GM12801 (cell line): ENCODE measurements around the gene AXIN1.

Experiments used
- TF ChIP-seq, protein P1 (sequence below): IDR thresholded peaks from one replicate; pipeline ENCODE4 v1.5.1; 2011; ENCODE audit warnings: control low read depth; ENCODE audit not compliant: insufficient read length; ENCODE audit errors: extremely low read depth

The AXIN1 gene

DNA sequence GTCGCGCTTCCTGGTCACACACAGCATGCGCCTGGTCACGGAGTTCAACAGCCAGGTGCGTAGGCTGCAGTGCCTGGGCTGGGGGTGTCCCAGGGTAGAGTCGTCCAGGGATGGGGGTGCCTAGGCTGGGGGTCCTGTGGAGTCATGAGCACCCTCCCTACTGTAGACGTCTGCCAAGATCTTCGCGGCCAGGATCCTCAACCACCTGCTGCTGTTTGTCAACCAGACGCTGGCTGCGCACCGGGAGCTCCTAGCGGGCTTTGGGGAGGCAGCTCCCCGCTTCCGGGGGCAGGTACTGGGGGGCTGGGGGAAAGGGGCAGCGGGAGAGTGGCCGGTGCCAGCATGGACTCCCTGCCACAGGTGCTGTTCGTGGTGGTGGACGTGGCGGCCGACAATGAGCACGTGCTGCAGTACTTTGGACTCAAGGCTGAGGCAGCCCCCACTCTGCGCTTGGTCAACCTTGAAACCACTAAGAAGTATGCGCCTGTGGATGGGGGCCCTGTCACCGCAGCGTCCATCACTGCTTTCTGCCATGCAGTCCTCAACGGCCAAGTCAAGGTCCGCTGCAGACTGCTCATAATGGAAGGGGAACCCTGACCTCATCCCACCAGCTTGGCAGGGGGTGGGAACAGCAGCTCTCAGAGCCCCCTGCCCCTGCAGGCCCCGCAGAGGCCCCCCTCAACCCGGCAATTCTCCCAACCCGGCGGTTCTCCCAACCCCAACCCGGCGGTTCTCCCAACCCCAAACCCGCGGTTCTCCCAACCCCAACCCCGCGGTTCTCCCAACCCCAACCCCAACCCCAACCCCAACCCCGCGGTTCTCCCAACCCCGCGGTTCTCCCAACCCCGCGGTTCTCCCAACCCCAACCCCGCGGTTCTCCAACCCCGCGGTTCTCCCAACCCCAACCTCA, 67.1 kb downstream of the AXIN1 start:
- TF ChIP-seq, protein P1, sequence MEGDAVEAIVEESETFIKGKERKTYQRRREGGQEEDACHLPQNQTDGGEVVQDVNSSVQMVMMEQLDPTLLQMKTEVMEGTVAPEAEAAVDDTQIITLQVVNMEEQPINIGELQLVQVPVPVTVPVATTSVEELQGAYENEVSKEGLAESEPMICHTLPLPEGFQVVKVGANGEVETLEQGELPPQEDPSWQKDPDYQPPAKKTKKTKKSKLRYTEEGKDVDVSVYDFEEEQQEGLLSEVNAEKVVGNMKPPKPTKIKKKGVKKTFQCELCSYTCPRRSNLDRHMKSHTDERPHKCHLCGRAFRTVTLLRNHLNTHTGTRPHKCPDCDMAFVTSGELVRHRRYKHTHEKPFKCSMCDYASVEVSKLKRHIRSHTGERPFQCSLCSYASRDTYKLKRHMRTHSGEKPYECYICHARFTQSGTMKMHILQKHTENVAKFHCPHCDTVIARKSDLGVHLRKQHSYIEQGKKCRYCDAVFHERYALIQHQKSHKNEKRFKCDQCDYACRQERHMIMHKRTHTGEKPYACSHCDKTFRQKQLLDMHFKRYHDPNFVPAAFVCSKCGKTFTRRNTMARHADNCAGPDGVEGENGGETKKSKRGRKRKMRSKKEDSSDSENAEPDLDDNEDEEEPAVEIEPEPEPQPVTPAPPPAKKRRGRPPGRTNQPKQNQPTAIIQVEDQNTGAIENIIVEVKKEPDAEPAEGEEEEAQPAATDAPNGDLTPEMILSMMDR, result no peak

DNA sequence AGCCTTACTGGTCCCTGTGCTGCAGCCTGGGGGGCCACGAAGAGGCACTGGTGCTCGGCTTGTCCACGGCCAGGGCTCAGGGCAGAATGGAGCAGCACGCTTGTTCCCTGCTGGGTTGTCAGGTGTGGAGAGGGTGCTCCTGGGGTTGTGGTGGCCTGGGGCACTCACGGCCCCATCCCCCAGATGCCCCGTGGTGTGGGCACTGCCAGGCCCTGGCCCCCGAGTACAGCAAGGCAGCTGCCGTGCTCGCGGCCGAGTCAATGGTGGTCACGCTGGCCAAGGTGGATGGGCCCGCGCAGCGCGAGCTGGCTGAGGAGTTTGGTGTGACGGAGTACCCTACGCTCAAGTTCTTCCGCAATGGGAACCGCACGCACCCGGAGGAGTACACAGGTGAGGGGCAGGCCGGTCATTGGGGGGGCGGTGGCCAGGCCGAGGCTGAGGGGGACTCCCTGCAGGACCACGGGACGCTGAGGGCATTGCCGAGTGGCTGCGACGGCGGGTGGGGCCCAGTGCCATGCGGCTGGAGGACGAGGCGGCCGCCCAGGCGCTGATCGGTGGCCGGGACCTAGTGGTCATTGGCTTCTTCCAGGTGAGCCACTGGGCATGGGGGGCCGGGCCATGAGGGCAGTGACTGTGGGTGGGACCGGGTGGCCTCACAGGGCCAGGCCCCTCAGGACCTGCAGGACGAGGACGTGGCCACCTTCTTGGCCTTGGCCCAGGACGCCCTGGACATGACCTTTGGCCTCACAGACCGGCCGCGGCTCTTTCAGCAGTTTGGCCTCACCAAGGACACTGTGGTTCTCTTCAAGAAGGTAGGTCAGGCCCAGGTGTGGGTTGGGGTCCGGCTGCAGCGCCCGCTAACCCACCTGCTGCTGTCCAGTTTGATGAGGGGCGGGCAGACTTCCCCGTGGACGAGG, 68.1 kb downstream of the AXIN1 start:
- TF ChIP-seq, protein P1, result no peak

DNA sequence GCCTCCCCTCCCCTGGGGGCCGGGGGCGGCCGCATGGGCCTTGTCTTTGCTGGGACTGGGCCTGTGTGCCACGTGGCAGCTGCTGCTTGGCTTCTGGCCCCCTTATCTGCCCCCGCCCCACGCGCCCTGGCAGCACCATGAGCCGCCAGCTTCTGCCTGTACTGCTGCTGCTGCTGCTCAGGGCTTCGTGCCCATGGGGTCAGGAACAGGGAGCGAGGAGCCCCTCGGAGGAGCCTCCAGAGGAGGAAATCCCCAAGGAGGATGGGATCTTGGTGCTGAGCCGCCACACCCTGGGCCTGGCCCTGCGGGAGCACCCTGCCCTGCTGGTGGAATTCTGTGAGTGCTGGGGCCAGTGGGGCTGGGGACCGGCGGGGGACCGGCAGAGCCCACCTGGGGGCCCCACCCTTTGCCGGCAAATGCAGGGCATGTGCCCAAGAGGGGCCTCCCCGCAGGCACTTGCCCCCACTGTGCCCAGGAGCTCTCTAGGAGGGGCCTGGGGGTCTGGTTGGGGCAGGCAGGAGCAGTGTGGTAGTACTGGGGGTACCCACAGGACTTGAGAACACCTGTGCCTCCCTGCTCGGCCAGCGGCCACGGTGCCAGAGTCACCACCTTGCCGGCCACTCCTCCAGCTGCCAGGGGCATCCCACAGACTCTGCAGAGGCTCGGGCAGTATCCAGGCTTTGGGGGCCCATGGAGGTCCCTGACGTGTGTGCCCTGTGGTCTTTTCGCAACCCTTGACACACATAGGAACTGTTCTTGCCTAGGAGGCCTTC, 69.3 kb downstream of the AXIN1 start, which contains the start of gene PDIA2:
Gene PDIA2, plus strand, starts transcription at position 132 of the 773 bp plus-strand sequence. Its CDS starts 6 bp downstream, at position 138.
- TF ChIP-seq, protein P1, result no peak

DNA sequence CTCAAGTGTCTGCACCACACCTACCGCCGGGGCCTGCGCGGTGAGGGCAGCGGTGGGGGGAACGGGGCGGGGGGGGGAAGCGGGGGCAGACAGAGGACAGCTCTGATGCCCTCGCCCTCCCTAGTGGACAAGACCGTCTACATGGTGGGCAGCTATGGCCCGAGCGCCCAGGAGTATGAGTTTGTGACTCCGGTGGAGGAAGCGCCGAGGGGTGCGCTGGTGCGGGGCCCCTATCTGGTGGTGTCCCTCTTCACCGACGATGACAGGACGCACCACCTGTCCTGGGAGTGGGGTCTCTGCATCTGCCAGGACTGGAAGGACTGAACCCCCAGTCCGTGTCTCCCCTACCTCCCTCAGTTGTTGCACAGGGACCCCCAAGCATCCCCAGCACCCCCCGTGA, 70.0 kb downstream of the AXIN1 start:
- TF ChIP-seq, protein P1, result no peak

DNA sequence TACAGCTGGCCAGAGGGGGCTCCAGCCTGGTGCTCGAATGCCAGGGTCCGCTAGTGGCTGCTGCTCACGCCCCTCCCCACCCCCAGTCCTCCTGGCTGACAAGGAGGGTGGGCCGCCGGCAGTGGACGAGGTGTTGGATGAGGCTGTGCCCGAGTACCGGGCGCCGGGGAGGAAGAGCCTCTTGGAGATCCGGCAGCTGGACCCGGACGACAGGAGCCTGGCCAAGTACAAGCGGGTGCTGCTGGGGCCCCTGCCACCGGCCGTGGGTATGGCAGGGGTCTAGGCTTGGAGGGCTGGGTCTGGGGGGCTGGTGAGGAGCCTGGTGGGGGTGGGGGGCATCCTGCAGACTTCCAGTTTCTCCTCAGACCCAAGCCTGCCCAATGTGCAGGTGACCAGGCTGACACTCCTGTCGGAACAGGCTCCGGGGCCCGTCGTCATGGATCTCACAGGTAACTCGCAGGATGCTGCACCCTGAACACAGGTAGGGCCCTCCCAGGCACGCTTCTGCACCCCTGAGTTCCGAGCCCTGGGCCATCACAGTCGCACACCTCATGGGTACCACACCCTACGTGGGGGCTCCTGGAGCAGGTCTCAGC, 70.8 kb downstream of the AXIN1 start:
- TF ChIP-seq, protein P1, result no peak

DNA sequence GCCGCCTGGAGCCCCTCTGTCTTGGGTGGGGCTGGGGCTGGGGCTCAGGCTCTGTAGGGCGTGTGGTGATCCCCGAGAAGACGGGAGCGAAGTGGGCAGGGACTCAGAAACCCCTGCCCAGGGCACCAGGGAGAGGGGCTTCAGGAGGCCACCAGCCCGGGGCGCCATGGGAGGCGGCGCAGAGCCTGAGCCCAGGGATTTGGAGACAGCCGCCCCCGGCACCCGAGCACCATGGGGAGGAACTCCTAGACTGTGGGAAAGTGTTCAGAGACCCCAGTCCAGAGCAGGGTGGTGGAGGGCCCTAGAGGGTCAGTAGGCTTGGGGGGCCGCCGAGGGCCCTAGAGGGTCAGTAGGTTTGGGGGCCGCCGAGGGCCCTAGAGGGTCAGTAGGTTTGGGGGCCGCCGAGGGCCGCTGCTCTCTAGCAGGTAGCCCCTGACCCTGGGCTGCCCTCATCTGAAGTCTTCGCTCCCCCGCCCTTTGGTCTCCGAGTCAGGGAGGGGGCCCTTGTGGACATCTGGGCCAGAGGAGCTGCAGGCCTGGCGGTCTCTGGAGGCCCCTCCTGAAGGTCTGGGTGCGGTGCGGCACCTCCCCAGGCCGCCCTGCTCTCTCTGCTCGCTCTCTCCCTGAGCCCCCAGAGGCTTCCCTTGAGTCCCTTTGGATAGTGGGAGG, 71.4 kb downstream of the AXIN1 start:
- TF ChIP-seq, protein P1, result no peak
